ENCODE measurements around the gene SKAP2. TPM values are rescaled to one million over a fixed set of nuclear protein-coding genes. Genes with fewer than 3 reads are reported as not detected.

SKAP2 gene
- total and polyA plus RNA-seq, 2 experiments from 2014 or later = 2.5 to 4.4 TPM

DNA sequence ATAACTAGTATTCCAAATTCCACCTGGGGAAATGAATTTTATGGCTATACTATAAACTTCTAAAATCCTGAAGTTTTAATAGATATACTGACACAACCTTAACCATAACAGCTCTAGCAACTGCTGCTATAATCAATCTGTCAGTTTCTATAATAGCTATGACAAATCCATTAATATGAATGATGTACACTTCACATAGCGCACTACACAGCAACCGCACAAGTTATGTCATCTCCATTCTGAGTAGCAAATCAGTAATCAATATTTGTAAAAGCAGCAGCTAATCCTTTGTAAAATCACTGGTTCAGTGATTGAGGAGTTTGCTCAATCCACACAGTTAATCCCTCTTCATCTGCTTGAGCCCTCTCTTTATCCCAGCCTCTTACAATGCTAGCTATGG lies 105.3 kb downstream of the SKAP2 start (continued):
- TF ChIP-seq ZNF462 (CRISPR knock-in tag; IDR thresholded peaks at IDR 0.05) = no peak
- no peak for TF ChIP-seq ZNF114 (CRISPR knock-in tag; IDR thresholded peaks at IDR 0.05)
- TF ChIP-seq ETS1 (IDR thresholded peaks at IDR 0.05) = no peak

- peaks cover 2% of the 10 kb centered on the region; the same call in 1 of the 3 replicates for H3K4me1 Mint-ChIP-seq
- H3K27ac Mint-ChIP-seq = no peak overlapping the region
- H3K4me2 ChIP-seq = no peak overlapping the region
- H3K27ac ChIP-seq (ENCODE audit: low read depth) = no peak overlapping the region
- no peak overlapping the region for H2AFZ ChIP-seq
- H3K4me1 ChIP-seq (ENCODE audit: insufficient read depth) = no peaks in the 10 kb centered on the region
- no peaks in the 10 kb centered on the region for H3K79me2 ChIP-seq (replicated peaks; ENCODE audit: insufficient read depth)
- no peak for DNase-seq (ENCODE audit: low spot score)
- H3K27me3 ChIP-seq (ENCODE audit: insufficient read depth) = no peaks in the 10 kb centered on the region
- no peak overlapping the region for H3K4me3 Mint-ChIP-seq
- H3K36me3 ChIP-seq (ENCODE audit: insufficient read depth) = no peaks in the 10 kb centered on the region
- no peak for ATAC-seq
- H3K9me2 ChIP-seq (ENCODE audit: insufficient read depth) = no peaks in the 10 kb centered on the region
- H3K9me3 Mint-ChIP-seq = no peaks in the 10 kb centered on the region; the same call in 2 of the 3 replicates
- no peaks in the 10 kb centered on the region for H3K36me3 Mint-ChIP-seq (ENCODE audit: low read depth)
- H3K4me3 ChIP-seq = no peak overlapping the region
- H3K27me3 Mint-ChIP-seq (ENCODE audit: insufficient read depth, low read depth, poor library complexity) = no peaks in the 10 kb centered on the region
- H4K20me1 ChIP-seq (replicated peaks; ENCODE audit: insufficient read depth) = no peaks in the 10 kb centered on the region
- no peaks in the 10 kb centered on the region for H3F3A ChIP-seq (replicated peaks; ENCODE audit: low read depth)
- no peak for TF ChIP-seq ETS1 (IDR thresholded peaks at IDR 0.05)
- no peak for TF ChIP-seq STAT1 (IDR thresholded peaks at IDR 0.05; ENCODE audit: unreplicated experiment)
- no peak for TF ChIP-seq CTCF (conservative IDR thresholded peaks at IDR 0.05; ENCODE audit: low read depth in 2 of 2)
Observed at GRCh38 chr7:26743205-26743604, 121.2 kb downstream of the SKAP2 start.

Measured in GM23338 (cell line).